Activated CD4-positive, alpha-beta T cell treated with anti-CD3 and anti-CD28 coated beads for 48 hours (primary cell): Measurements from ENCODE around the gene SPATA31A6.
"Not testable (repeated sequence)": the region's sequence is repeated elsewhere in the genome, so short reads cannot be mapped to it uniquely, and the experiment has no call there.

Experiments
- DNase-seq: peaks from one replicate; pipeline ENCODE4 v3.0.0-alpha.2; 2020

The SPATA31A6 gene

DNA sequence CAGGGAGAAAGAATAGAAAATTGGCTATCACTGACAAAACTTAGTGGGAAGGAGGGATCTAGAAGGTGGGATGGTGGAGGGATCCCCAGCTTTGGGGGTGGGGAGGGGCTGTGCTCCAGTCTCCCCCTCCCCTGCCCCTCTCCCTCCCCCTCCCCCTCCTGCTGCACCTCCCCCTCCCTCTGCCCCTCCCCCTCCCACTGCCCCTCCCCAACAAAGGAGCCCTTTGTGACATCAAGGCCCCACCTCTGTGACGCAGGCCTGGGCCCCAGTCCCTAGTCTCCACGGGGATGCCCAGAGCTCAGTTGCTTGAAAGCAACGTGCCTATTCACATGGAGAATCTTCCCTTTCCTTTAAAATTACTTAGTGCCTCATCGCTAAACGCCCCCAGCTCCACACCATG lies at the start of gene SPATA31A6:
Gene SPATA31A6, plus strand, starts transcription at position 301 of the 400 bp plus-strand sequence. Its CDS starts 29 bp downstream, at position 330.
- not testable (repeated sequence) for DNase-seq

DNA sequence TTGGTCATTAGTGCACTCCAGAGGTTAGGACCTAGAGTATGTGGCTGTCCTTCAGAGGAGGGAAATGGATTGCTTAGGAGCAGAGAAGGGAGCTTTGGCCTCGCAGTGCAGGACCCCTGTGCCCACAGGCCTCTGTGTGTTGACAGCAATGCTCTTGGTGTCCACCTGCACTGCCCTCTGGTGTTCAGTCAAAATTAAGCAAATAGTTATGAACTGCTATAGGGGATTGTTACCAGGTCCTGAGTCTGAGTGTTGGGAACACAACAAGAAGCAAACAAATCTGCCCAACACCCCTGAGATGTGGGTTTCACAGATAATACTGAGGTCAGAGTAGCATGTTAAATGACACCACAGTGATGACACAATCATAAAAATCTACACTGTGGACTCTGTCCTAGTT lies 23.2 kb upstream of the SPATA31A6 start:
- DNase-seq: not testable (repeated sequence)

DNA sequence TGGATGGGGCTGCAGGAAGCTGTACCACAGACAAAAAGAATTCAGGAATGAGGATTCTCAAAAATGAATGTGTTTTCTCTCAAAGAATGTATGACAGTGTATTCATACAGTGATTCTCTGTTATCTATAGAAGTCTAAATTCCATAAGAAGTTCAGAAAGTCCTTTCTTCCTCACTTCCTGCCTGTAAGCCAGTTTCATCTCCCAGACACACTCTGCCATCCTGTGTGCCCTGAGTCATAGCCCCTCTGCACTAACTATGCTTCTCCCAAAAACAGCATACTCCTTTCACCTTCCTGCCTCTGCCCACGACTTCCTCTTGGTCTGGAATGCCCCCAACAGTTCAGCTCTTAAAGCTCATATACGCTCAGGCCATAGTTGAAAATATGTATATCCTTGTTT lies 36.4 kb downstream of the SPATA31A6 start:
- not testable (repeated sequence) for DNase-seq

DNA sequence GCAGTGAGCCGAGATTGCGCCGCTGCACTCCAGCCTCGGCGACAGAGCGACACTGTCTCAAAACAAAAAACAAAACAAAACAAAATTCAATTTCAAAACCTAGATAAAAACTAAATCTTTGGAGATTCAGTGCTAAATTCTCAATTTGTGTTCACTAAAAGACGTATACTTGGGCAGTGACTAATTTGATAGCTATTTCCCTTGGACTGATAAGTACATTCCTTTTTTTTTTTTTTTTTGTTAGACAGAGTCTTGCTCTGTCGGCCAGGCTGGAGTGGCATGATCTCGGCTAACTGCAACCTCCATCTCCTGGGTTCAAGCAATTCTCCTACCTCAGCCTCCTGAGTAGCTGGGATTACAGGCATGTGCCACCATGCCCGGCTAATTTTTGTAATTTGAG lies 39.8 kb downstream of the SPATA31A6 start:
- DNase-seq: not testable (repeated sequence)

DNA sequence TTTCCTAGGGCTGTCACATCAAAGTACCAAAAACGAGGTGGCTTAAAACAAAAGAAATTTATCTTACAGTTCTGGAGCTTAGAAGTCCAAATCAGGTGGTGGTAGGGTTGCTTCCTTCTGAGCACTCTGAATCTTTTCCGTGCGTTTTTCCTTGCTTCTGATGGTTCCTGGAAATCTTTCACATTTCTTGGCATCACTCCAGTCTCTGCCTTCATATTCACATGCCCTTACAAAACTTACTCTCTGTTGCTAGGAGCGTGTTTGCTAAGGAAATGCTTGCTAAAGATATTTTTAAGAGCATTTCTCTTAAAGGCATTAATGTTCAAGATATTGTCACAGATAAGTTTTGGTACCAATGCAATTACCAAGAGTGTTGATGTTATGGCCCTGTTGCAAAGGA lies 49.6 kb downstream of the SPATA31A6 start:
- DNase-seq: not testable (repeated sequence)

DNA sequence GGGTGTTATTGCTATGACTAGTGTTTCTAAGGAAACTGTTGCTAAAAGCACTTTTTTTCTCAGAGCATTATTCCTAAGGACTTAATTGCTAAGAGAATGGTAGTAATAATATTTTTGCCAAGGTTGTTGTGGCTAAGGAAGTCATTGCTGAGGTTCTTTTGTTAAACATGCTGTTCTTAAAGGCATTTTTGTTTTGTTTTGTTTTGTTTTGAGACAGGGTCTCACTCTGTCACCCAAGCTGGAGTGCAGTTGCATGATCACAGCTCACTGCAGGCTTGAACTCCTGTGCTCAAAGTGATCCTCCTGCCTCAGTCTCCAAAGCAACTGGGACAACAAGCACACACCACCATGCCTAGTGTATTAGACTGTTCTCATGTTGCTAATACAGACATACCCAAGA lies 51.2 kb downstream of the SPATA31A6 start:
- not testable (repeated sequence) for DNase-seq

DNA sequence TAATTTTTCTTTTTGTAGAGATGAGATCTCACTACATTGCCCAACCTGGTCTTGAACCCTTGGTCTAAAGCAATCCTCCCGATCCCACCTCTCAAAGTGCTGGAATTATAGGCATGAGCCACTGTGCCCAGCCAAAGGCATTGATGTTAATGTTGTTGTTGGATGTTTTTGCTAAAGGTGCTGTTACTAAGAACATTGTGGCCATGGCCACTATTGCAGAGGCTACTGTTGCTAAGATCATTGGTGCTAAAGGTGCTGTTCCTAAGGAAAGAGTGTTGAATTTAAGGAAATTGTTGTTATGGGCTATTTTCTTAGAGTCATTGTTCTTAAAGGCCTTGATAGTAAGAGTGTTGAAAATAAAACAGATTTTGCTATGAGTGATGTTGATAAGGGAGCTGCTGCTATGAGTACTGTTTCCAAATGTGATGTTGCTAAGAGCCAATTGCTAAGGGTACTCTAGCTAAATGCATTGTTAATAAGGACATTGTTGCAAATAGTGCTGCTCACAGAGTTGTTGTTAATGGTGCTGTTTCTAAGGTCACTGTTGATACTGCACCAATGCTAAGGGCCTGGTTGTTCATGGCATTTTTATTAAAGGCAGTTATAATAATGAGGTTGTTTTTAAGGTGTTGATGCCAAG lies 52.0 kb downstream of the SPATA31A6 start:
- DNase-seq: not testable (repeated sequence)

DNA sequence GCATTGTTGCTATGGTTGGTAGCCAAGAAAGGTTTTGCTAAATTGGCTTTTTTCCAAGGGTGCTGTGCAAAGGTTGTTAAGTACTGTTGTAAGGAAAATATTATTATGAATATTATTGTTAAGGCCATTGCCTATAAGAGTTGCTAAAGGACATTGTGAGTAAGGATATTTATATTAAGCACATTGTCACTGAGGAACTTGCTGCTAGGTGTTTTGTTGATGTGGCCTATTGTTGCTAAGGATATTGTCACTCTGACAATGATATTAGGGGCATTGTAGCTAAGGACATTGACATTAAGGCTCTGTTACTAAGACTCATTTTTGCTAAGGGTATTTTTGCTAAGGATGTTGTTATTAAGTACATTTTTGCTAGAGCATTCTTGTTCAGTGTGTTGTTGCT lies 52.6 kb downstream of the SPATA31A6 start:
- DNase-seq: not testable (repeated sequence)

DNA sequence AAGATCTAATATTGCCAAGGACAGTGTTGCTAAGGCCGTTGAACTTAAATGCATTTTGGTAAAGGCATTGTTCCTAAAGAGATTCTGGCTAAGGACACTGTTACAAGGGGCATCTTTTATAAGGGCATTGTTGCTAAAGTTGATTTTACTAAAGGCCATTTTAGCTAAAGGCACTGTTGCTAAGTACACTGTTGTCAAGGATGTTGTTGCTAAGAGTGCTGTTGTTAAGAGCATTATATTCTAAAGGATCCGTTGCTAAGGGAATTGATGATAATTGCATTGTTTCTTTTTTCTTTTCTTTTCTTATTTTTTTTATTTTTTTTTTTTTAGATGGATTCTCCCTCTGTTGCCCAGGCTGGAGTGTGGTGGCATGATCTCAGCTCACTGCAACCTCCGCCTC lies 53.9 kb downstream of the SPATA31A6 start:
- not testable (repeated sequence) for DNase-seq

DNA sequence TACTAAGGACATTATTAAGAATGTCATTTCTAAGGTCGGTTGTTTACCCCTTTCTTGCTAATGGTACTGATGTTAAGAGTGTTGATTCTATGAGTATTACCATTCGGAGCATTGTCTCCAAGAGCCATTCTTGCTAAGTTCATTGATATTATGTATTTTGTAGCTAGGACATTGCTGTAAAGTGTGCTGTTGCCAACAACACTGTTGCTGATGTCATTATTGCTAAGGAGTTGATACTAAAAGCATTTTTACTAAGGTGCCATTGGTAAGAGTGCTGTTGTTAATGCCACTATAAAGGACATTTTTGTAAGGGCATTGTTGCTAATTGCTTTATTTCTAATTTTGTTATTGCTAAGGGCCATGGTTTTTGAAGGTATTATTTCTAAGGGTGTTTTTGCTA lies 55.4 kb downstream of the SPATA31A6 start:
- not testable (repeated sequence) for DNase-seq
